Measurements from ENCODE around the gene CETN2.
A peak's percentile ranks its signal among the peaks of the same experiment; 100 is the strongest.
"Not testable (repeated sequence)": the region's sequence is repeated elsewhere in the genome, so short reads cannot be mapped to it uniquely, and the experiment has no call there.

Gene CETN2

DNA sequence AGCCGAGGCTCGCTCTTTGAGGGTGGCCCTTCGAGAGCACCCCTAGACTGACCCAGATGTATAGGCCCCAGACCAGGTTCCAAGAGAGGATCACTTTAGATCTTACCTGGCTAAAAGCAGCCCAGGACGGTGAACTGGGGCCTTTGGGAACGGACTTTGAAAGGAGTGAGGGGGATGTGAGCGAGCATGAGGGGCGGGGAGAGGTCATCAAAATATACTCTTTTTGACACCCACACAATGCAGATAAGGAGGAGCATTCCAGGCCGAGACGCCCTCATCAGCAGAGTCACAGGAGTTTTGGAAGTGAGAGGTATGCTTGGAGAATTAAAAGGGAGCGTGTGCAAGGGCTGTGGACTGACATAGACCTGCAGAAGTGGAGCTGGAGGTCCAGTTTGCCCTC lies 834 bp upstream of the CETN2 start:
- DNase-seq = no peak

DNA sequence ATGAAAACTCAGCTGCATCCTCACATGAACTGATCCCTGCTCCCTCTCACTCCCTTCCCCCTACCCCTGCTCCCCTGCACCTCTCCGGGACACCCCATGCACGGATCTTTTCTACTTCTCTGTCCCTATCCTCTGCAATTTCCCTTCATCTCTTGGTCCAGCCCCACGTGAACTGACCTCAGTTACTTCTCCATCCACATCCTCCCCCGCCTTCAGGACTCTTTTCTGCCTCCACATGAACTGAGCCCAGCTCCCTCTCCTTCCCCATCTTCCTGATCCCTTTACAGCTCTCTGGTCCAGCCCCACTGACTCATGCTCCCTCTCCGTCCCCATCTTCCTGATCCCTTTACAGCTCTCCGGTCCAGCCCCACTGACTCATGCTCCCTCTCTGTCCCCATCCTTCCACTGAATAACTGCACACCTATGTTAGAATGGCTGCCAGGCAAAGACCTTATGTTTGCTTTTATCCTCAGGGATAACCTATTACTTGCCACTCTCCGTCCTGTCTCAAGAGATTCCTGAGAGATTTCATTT lies 5.6 kb downstream of the CETN2 start:
- no peak for DNase-seq

DNA sequence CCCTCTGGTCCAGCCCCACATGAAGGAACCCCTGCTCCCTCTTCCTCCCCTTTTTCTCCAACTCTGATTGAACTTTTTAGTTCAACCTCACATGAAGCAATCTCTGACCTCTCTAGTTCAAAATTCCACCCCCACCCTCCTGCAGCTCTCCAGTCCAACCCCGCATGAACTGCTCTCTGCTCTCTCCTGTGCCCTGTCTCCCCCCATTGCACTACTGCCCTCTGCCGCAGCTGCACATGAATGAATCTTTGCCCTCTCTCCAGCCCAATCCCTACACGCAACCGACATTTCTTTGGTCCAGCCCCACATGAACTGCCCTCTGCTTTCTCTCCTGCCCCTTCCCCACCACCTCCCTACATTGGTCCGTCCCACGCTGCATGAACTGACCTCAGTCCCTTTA lies 6.9 kb downstream of the CETN2 start:
- no peak for DNase-seq

DNA sequence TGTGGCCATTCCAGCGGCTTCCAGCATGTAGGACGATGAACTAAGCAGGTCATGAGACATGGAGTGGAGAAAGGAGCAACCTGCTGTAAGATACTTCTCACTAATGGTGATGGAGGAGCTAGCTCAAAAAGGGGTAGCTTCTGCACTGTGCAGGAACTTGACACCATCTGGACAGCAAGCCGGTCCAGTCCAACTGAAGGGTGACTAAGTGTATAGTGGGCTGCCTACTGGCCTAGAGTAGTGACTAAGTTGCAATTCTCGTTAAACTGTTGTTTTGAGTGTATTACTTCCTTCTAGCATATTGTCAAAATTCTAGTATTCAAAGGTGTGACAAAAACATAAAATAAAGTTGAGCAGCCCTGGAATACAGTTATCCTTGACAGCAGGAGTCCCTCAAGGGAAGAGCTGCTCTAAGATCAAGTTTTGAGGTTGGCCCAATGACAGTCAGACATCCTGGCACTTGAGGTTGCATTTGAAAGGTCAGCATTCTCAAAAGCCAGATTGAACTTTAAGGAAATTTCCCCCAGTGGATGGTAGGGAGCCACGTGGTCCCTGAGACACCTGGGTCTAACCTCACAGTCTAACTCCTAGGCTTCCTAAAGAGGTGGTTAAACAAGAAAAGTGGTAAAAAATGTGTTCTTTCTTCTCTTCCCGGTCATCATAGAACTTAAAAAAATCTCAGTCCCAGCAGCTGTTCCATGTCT lies 8.0 kb downstream of the CETN2 start:
- no peak for DNase-seq

DNA sequence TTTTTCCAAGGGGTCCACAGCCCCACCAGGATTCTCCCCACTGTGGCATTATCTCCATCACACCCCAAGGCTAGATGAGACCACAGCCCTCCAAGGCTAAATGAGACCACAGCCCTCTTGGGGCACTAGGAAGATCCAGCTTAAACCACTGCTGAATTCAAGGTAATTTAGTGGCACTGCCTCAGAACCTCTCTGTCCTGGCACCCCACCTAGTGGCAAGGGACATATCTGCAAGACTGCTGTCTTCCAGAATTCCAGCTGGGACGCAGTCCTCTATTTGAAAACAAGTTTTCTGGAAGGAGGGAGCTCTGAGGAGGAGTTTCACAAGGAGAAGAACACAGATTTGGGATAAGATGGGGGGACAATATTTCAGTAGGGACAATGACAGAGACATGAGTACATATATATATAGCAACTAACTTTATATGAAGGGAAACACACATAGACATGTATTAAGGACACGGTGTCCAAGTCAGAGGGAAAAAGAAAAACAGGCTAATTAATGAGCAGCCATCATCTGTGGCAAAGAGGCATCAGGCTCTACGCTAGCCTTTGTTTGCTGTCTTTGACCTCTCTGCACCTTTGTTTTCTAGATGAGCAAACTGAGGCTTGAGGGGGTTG lies 9.3 kb downstream of the CETN2 start:
- no peak for DNase-seq

DNA sequence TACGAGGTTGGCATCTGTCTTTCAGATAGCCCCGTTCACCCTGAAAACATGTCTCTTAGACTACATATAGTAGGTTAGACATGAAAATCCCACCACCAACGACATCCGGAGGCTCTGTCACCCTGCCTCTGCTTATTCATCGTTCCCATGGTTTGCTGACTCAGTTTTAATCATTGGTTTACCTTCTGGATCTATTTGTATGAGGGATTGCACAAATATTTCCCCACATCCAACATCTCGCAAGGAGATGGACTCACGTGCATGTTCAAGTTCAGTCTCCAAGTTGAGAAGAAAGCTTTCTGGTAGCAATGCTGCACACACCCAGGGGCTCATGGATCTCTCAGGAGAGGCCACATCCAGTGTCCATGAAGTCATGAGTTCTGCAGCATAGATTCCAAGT lies 10.8 kb downstream of the CETN2 start:
- DNase-seq = no peak

DNA sequence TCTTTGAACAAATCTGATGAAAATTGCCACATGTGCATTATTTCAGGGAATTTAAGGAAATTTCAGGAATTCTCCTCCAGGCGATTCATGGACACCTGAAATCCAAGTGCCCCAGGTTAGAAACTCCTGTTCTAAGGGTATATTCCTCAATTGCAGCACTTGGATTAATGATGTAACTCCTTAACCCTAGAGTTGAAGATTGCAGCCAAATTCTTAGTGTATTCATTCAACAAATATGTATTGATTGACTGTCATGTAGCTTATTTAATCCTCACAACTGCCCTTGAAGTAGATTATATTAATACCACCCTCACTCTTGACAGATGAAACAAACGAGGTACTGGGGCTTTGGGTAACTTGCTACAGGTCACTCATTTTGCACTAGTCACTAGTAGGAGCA lies 11.3 kb downstream of the CETN2 start:
- no peak for DNase-seq

DNA sequence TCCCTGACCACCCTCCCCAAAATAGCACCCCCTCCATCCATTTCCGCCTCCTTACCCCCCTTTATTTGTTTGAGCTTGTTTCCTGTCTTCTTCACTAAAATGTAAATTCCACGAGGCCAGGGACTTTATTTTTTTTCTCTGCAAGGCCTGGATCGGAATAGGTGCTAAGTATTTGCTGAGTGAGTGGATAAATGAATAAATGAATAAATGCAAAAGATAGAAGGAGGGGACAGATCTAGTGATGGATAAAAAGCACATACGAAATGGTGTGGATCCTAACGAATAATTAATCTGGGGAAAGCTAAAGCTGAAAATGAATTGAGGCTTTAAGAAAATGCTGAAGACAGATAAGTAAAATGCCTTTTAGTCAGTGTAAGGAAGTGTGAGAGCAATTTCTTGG lies 12.2 kb downstream of the CETN2 start:
- no peak for DNase-seq

DNA sequence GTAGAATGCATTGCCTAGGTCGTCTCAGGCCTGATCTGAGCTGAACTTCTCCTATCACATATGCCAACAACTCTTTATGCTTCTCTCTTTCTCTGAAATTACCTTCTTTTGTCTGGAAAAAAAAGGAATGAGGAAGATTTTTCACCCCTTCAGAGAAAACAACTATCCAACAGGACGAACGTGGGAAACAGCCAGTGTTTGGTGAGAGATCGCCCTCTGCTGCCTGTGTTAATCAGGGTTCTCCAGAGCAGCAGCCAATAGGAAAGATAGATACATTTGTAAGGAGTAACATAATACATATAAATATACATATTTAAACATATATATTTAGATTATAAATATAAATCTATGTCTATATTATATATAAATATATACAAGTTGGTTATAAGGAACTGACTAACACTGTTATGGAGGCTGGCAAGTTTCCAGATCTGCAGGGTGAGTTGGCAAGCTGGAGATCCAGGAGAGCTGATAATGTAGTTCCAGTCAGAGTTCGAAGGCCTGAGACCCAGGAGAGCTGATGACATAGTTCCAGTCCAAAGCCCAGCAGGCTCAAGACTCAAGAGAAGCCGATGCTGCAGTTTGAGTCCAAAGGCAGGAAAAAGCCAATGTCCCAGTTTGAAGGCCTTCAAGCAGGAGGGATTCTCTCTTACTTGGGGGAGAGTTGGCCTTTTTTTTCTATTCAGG lies 13.3 kb downstream of the CETN2 start:
- no peak for DNase-seq

DNA sequence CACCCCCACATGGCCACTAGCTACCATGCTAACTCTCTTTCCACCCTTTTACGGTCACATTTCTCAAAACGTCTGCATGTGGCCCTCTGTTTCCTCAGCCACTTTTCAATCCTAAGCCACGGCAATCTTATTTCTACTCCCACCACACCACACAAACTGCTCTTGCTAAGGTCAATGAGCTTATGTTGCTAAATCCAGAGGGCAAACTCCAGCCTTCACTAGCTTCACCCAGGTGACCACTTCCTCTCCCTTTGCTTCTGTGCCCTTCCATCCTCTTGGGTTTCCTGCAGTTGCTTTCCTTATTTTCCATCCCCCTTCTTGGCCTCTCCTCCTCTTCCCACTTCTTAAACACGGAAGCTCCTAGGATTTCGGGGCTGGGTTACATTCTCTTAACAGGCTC lies 16.5 kb downstream of the CETN2 start:
- no peak for DNase-seq

DNA sequence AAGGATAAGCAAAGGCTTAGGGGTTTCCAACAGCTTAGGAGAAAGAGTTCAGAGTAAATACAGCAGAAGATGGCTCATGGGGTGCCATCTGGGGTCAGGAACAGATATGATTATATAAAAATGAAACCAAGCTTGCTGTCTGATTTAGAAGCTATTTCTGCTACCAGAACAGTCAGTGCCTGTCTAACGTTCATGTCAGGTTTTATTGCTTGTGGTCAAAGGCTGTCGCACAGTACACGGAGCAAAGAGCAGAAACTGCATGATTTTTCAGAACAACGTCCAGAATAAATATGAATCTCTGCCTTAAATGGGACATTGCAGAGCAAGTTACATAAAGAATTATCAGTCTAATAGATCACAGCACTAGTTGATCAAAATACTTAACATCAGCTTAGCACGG lies 17.4 kb downstream of the CETN2 start:
- no peak for DNase-seq

DNA sequence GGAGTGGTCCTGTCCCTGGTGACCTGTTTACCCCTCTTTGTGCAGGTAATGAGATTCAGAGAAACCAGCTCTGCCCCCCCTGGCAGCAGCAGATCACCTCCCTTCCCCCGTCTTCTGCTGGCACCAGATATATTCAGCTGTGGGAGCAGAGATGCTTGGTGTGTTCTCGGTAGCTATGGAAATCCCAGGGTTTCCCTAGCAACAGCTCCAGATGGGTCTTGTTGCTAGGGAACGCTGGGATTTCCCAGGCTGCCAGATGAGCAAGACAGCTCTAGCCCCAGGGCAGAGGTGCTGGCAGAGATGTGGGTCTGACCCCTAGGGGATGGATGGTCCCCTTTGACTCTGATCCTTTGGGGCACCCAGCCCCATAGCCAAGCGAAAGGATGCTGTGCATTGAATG lies 20.2 kb downstream of the CETN2 start:
- peak; percentile 55 for DNase-seq

DNA sequence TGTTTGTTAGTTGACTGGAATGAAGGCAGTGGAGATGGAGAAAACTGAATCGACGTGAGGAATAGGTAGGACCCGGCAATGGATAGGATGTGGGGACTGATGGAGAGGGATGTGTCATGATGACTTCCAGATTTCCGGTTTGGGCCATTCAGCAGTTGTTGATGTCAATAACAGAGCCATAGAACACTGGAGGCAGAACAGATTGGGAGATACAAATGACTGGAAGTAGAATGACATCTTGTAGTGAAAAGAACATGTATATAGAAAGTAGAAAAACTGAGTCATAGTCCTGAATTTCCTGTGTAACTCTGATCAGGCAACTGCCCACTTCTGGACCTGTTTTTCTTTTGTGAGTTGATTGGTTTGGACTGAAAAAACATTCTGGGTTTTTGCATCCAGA lies 24.5 kb downstream of the CETN2 start:
- DNase-seq = no peak

DNA sequence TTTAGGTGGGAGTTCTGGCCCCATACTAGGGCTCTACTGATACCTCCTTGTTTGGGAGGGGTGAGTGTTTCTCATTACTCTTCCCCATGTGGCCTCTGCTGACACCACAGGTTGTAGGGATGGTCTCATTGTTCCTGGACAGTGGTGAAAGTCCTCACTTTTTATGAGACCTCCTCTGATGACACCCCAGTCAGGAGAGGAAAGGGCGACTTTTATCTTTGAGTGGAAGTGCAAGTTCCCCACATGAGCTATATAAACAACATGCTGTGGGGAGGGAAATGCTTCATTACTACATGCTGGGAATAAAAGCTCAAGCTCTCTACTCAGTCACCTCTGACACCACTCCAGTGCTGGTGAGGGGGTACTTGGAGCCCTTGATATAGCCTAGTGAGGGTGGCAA lies 31.6 kb downstream of the CETN2 start:
- no peak for DNase-seq

DNA sequence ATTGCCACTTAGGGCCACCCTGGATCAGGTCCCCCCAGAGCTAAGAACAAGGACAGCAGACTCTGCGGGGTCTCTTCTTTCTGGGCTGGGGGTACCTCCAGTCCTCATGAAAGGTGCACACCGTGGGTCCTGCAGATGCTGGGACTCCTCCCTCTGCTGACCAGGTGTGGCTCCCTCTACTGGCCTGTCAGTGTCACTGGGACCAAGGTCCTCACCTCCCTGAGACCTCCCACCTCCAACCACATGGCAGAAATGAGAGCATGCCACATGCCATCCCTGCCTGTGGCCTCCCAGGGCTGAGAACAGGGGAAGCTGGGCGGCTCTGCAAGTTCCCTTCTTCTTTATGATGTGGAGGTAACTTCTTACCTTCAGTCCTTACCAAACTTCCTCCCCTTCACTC lies 43.5 kb downstream of the CETN2 start:
- DNase-seq = not testable (repeated sequence)

All from NCI-H524 treated with DMSO at 0.1 percent for 48 hours (cell line).